Anterior cingulate cortex (tissue), 58 donors: ENCODE measurements around the gene LRP11.

ENCODE experiments used
- DNase-seq, 58 donors: peaks; one replicate each; lab custom pipeline; 2025; lab: John Stamatoyannopoulos, UW

LRP11 gene

GRCh38 chr6:149821492-149821891 is 42.7 kb downstream of the LRP11 start:
- no peak for DNase-seq

GRCh38 chr6:149820506-149820905 is 43.7 kb downstream of the LRP11 start:
- DNase-seq: no peak

GRCh38 chr6:149815788-149816187 is 48.4 kb downstream of the LRP11 start:
- no peak for DNase-seq

GRCh38 chr6:149813351-149813750 is 50.8 kb downstream of the LRP11 start:
- no peak for DNase-seq

- no peak for DNase-seq
Observed at GRCh38 chr6:149809798-149810197, 54.4 kb downstream of the LRP11 start.

- no peak for DNase-seq
Observed at GRCh38 chr6:149806127-149806526, 58.0 kb downstream of the LRP11 start.

GRCh38 chr6:149783551-149783950 is 80.6 kb downstream of the LRP11 start:
- no peak for DNase-seq

GRCh38 chr6:149782337-149782736 is 81.8 kb downstream of the LRP11 start:
- no peak for DNase-seq

GRCh38 chr6:149781715-149782114 is 82.4 kb downstream of the LRP11 start:
- DNase-seq: no peak

GRCh38 chr6:149779644-149779963 is 84.6 kb downstream of the LRP11 start:
- no peak for DNase-seq

GRCh38 chr6:149777624-149778023 is 86.5 kb downstream of the LRP11 start:
- DNase-seq: no peak

- DNase-seq: no peak
Observed at GRCh38 chr6:149771925-149772324, 92.2 kb downstream of the LRP11 start.

- no peak for DNase-seq
Observed at GRCh38 chr6:149771185-149771584, 93.0 kb downstream of the LRP11 start.

- no peak for DNase-seq
Observed at GRCh38 chr6:149769676-149770075, 94.5 kb downstream of the LRP11 start.
